Measurements from ENCODE around the gene CEP170.
A peak's percentile ranks its signal among the peaks of the same experiment; 100 is the strongest.
"Not testable (repeated sequence)": the region's sequence is repeated elsewhere in the genome, so short reads cannot be mapped to it uniquely, and the experiment has no call there.

CEP170 gene

DNA sequence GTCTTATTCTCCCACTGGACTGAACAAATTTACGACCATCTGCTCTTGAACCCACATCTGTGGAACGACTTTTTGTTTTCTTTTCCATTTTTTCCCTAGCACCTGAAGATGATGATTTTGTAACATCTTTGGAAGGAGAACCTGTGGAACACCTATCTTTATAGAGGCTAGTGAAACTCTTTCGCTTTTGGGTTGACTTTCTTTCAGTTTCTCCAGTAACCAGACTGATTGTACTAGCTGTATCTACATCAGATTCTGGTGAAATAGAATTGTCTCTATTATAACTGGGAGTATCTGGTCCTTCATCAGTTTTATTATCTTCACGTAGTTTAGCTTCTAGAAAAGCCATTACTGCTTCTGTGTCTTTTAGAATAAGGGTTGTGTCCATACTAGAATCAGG is 90.2 kb downstream of the CEP170 start:
- DNase-seq: not testable (repeated sequence)

GRCh38 chr1:243150906-243151305 is 104.2 kb downstream of the CEP170 start:
- not testable (repeated sequence) for DNase-seq

- DNase-seq: not testable (repeated sequence)
These were observed 106.0 kb downstream of the CEP170 start for GRCh38 chr1:243149120-243149519.

DNA sequence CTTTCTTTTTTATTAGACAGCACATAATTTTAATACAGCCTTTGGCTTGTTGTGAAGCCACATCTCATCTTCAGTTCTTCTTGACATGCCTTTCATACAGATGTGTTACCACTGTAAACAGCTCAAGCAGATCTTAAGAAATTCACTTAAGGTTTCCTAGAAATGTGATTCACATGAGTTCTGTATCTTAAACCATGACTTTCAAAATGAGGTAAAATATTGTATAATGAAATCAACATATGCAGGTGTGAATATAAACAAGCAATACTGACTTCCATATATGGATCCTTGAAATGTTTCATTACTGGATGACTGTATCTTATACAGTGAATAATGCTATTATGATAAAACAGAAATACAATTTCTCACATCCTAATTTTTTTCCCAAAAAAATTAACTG is 107.7 kb downstream of the CEP170 start:
- DNase-seq: not testable (repeated sequence)

- DNase-seq: peak; percentile 12
These were observed 114.6 kb downstream of the CEP170 start for GRCh38 chr1:243140498-243140897.

DNA sequence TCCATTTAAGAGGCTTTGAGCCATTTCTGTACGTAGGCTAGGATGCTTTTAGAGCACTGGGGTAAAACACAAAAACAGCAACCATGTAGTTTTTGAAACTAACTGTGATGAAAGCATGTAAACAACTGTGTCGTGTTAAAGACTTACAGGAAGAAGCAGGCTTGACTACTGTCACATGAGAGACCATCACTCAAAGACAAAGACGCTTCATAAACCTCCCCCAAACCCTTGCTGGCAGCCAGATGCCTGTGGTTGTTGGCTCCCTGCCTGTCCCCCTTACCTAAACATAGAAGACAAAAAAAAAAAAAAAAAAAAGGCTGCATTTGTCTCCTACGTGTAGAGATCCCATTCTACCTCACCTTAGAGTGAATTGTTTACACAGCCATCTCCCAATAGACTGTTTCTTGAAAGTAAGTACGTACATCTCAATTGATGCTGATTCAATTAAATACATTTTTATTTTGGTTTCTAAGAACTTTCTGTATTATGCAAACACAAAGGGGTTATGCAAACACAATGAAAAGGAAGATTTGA is 132.1 kb downstream of the CEP170 start:
- DNase-seq: not testable (repeated sequence)

GRCh38 chr1:243121939-243122338 is 133.1 kb downstream of the CEP170 start:
- DNase-seq: not testable (repeated sequence)

DNA sequence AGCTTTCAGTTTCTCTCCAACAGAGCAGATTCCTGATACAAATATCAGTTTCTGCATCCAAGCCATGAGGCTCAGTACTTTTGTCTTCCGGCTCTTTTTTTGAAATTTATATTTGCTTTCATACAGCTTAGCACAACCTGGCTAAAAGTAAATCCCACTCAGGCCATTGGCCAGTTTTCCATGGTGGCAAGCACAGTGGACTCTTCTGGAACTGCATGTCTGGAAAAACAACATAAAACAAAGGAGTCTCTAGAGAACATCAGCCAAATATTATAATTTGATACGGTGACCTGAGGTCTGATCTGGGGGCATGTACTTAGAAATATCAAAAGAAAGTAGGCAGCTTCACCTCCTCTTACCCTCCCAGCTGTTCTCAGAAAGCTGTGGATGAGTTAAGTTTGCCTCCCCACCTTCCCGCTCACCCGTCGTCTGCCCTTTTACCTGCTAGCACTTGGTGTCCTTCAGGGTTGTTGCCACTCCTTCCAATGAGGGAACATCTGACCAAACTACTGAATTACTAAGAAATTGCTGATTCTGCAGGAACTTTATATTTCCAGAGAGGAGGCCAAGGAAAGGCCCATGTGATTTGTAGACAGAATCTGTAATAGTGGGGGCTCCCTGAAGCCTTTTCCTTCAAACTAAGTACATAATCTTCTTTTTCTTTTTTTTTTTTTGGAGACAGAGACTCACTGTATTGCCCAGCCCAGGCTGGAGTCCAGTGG is 136.3 kb downstream of the CEP170 start:
- DNase-seq: not testable (repeated sequence)

DNA sequence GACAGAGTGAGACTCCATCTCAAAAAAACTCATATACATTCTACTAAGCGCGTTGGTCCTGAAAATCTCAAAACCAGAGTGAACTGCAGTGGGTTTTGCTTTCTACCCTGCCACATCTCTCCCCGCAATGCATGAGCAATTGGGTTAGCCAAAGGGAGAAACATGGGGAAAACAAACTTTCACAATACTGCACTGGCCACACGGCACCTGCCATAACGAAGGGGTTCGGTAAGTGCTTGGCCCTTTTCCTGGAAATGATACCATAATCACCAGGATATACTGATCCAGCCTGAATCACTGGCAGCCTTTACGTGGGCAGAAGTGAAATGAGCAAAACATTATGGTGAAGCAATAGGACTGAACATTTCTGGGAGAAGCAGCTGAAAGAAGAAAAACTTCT is 138.9 kb downstream of the CEP170 start:
- not testable (repeated sequence) for DNase-seq

GRCh38 chr1:243114769-243115168 is 140.3 kb downstream of the CEP170 start:
- not testable (repeated sequence) for DNase-seq

DNA sequence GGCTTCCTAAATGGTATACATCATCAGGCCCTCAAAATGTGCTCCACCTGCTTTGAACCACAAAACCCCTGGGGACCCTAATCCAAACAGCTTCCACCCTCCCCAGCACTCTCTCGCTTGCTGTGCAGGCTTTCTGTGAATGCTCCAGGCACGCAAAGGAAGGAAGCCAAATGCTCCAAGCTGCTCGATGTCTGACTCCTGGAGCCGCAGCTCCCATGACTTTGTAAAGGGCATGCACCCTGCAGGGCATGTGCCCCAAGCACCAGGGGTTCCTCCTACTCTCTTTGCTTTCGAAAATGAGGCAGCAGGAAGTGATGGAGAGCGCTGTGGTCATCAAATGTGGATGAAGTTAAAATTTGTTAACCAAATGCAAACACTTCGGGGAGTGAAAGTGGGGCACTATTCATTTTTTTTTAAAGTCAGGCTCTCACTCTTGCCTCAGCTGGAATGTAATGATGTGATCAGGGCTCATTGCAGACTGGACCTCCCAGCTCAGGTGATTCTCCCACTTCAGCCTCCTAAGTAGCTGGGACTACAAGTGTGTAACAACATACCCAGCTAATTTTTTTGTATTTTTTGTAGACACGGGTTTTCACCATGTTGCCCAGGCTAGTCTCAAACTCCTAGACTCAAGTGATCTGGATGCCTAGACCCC is 140.9 kb downstream of the CEP170 start:
- DNase-seq: not testable (repeated sequence)

DNA sequence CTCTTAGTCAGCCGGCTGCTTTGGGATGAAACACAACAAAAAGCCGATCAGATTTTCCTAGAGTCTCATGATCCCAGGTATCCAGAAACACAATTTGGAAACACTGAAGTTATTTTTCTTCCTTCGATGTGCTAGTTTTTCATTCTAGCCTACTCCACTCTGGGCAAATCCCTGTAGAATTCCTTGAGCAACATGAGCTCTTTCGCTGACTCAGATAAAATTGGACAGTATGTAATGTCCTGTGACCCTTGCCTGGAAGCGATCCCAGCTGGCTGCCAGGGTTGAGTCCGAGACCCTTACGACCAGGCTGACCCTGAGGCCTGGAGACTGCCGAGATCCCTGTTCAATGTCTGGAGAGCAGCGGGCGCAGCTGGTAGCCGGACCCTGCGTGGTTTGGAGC is 147.9 kb downstream of the CEP170 start:
- not testable (repeated sequence) for DNase-seq

DNA sequence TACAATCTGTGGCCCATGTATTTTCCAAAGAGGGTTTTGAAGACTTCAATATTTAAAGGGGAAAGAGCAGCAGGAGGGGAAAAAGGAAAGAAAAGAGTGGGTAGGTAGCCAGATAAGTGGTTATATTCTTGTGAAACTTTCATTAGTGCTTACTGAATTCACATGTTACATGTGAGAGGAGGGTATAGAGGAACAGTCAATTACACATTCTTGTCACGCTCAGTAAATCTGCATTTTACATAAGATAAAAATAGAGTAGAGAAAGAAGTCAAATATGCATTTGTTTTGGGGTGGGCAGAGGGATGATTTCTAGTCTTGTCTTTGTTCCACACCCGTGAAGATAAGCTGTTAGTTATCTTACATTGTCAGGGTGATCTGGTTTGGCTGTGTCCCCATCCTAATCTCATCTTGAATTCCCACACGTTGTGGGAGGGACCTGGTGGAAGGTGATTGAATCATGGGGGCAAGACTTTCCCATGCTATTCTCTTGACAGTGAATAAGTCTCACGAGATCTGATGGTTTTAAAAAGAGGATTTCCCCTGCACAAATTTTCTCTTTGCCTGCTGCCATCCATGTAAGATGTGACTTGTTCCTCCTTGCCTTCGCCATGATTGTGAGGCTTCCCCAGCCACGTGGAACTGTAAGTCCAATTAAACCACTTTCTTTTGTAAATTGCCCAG is 149.3 kb downstream of the CEP170 start:
- peak; percentile 34 for DNase-seq

DNA sequence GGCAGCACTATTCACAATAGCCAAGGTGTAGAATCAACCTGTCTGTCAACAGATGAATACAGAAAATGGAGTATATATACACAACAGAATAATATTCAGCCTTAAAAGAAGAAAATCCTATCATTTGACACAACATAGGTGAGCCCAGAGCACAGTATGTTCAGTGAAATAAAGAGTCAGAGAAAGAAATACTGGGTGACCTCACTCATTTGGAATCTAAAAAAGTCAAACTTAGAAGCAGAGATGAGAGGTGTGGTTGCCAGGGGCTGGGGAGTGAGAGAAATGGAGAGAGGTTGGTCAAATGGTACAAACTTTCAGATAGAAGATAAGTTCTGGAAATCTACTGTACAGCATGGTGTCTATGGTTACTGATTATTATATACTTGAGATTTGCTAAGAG is 150.0 kb downstream of the CEP170 start:
- DNase-seq: not testable (repeated sequence)

DNA sequence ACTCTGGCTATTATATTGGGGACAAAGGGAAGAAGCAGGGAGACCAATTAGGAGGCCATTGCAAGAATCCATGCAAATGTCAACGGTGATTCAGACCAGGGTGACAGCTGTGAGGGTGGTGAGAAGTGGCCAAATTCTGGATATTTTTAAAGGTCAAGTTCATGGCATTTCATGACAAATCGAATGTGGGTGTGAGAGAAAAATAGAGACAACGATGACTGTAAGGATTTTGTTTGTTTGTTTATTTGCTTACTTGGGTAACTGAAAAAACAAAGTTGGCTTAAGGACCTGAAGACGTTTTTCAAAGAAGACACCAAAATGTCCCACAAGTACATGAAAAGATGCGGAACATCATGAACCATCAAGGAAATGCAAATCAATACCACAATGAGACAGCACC is 150.6 kb downstream of the CEP170 start:
- DNase-seq: not testable (repeated sequence)

GRCh38 chr1:243101551-243102050 is 153.5 kb downstream of the CEP170 start:
- peak; percentile 5 for DNase-seq

DNA sequence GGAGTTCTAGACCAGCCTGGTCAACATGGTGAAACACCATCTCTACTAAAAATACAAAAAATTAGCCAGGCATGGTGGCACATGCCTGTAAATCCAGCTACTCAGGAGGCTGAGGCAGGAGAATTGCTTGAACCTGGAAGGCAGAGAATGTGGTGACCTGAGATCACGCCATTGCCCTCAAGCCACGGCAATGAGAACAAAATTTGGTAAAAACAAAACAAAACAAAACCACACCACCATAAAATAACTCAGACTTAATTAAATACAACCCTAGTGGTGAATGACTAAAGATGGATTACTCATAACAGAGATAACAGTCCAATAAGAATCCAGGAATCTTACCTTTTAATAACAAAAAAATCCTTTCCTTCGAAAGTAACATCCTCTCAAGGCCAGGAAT is 167.7 kb downstream of the CEP170 start:
- not testable (repeated sequence) for DNase-seq

Measured in hematopoietic multipotent progenitor cell treated with erythropoietin and hydrocortisone succinate and interleukin-3 and kit ligand, for 6 days (in vitro differentiated cells).